ENCODE data around the gene MICB. TPM values are rescaled to one million over a fixed set of nuclear protein-coding genes. Genes with fewer than 3 reads are reported as not detected.

The MICB gene
- total and polyA plus RNA-seq, 2 of the 8 experiments (the other 6 are each of a cell fraction or from before 2014, with no cell fraction given), result 16.2 to 25.3 TPM

DNA sequence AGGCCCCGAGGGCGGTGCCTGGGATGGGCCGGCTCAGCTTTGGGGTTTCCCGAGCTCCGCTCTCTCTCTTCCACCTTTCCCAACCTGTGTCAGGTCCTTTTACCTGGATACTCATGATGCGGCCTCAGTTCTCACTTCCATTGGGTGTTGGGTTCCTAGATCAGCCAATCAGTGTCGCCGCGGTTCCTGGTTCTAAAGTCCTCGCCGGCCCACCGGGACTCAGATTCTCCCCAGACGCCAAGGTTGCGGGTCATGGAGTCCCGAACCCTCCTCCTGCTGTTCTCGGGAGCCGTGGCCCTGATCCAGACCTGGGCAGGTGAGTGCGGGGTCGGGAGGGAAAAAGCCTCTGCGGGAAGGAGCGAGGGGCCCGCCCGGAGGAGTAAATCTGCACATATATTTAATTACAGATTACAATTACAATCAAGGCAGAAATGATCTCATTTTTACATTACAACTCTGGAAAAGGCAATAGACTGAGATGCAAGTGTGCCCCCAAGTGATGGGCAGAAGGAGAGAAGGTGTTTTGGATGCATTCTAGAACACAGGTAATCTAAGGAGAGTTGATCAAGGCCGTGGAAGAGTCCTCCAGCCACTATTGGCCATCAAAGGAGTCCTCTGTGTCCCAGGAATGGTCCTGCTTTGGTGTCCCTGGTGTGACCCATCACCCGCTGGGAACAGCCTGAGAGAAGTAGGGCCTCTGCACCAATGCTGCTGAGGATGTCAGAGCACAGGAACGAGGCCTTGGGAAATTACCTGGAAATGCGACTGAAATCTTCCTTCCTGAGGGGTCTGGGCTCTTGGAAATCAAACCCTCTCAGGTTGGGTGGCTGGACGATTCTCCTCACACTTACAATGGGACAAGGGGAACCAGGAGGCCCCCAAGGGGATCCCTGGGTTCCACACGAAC is 34.7 kb upstream of the MICB start (continued):
- no peak for TF ChIP-seq CHD7 (IDR thresholded peaks at IDR 0.05; ENCODE audit: insufficient replicate concordance, low read length)
- no peak for TF ChIP-seq HDAC6 (IDR thresholded peaks at IDR 0.05; ENCODE audit: low read depth, low read length)
- TF ChIP-seq, protein P1, sequence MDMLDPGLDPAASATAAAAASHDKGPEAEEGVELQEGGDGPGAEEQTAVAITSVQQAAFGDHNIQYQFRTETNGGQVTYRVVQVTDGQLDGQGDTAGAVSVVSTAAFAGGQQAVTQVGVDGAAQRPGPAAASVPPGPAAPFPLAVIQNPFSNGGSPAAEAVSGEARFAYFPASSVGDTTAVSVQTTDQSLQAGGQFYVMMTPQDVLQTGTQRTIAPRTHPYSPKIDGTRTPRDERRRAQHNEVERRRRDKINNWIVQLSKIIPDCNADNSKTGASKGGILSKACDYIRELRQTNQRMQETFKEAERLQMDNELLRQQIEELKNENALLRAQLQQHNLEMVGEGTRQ (IDR thresholded peaks at IDR 0.05; ENCODE audit: low read length), result no peak
- peak; percentile 81 for TF ChIP-seq POLR2AphosphoS5 (IDR thresholded peaks at IDR 0.05; ENCODE audit: low read depth, low read length)
- no peak for TF ChIP-seq SP4 (IDR thresholded peaks at IDR 0.05; ENCODE audit: low read length)
- 0 out of 2 replicates have a peak, but pooled peaks have one; percentile 4 for TF ChIP-seq JUN (IDR thresholded peaks at IDR 0.05; ENCODE audit: low read depth, low read length)
- TF ChIP-seq PHF8 (conservative IDR thresholded peaks at IDR 0.05; ENCODE audit: low read depth, low read length), result peak; percentile 60
- no peak for TF ChIP-seq BACH1 (IDR thresholded peaks at IDR 0.05; ENCODE audit: low read length)
